IMR-90 (cell line): ENCODE measurements around the gene CD55. TPM values are rescaled to one million over a fixed set of nuclear protein-coding genes. Genes with fewer than 3 reads are reported as not detected.

Experiments
- ATAC-seq: fragments of 200-7000 bp; cut with Tn5 transposase; 2 replicates; pipeline ENCODE4 v1.9.1; 2020; ENCODE audit warnings: low read depth, mild to moderate bottlenecking, moderate library complexity
- BruUV-seq: library from RNA; stranded (reverse); fragments of 400-500 nt; replicated peaks from 2 replicates; lab custom pipeline; 2021; lab: Mats Ljungman, UMichigan
- CTCF ChIA-PET: fragments of 300-600 bp; formaldehyde crosslinking; extraction: SDS; loops from one replicate; lab custom pipeline; 2021; ENCODE audit warnings: antibody characterized with exemption; lab: Yijun Ruan, JAX
- POLR2A ChIA-PET: fragments of 300-600 bp; sonication (Branson Sonifier 250); formaldehyde crosslinking; loops from one replicate; lab custom pipeline; 2022; ENCODE audit warnings: antibody characterized with exemption; ENCODE audit not compliant: unreplicated experiment; lab: Charles Lee
- DNase-seq: peaks from one replicate; pipeline ENCODE4 v3.0.0; 2013
- H2AFZ ChIP-seq: replicated peaks from 2 replicates; pipeline ENCODE3; 2013; ENCODE audit warnings: low read length, mild to moderate bottlenecking; ENCODE audit not compliant: poor library complexity
- H2AK5ac ChIP-seq: 2 replicates; pipeline ENCODE4 v1.6.1; 2013; ENCODE audit warnings: low read depth, low read length, inconsistent platforms
- H2AK9ac ChIP-seq: replicated peaks from 2 replicates; pipeline ENCODE3; 2013; ENCODE audit warnings: mild to moderate bottlenecking, low read depth, low read length, moderate library complexity; ENCODE audit not compliant: poor library complexity
- H2BK120ac ChIP-seq: 2 replicates; pipeline ENCODE4 v1.6.1; 2013; ENCODE audit warnings: low read depth, low read length, inconsistent platforms
- H2BK15ac ChIP-seq: 3 replicates; pipeline ENCODE4 v1.6.1; 2013; ENCODE audit warnings: low read depth, low read length, inconsistent platforms
- H2BK20ac ChIP-seq: 2 replicates; pipeline ENCODE4 v1.6.1; 2013; ENCODE audit warnings: low read depth, mild to moderate bottlenecking, inconsistent platforms, low read length, moderate library complexity
- H2BK5ac ChIP-seq: 2 replicates; pipeline ENCODE4 v1.6.1; 2013; ENCODE audit warnings: mild to moderate bottlenecking, low read depth, low read length, inconsistent platforms; ENCODE audit not compliant: poor library complexity, severe bottlenecking
- H3K14ac ChIP-seq: replicated peaks from 2 replicates; pipeline ENCODE4 v1.6.1; 2013; ENCODE audit warnings: low read depth, low read length, inconsistent platforms
- H3K18ac ChIP-seq: 2 replicates; pipeline ENCODE4 v1.6.1; 2013; ENCODE audit warnings: low read depth, low read length, control low read depth
- H3K23ac ChIP-seq: 2 replicates; pipeline ENCODE4 v1.6.1; 2013; ENCODE audit warnings: low read depth, low read length, inconsistent platforms
- H3K27ac ChIP-seq: 2 replicates; pipeline ENCODE4 v1.5.1; 2013; ENCODE audit warnings: mild to moderate bottlenecking, control low read depth, low read length; ENCODE audit not compliant: insufficient read depth
- H3K27me3 ChIP-seq: 2 replicates; pipeline ENCODE4 v1.6.1; 2013; ENCODE audit warnings: low read length; ENCODE audit not compliant: control insufficient read depth, insufficient read depth
- H3K36me3 ChIP-seq: 2 replicates; pipeline ENCODE4 v1.6.1; 2013; ENCODE audit warnings: low read length, mixed read lengths; ENCODE audit not compliant: control insufficient read depth, insufficient read depth
- H3K4ac ChIP-seq: 2 replicates; pipeline ENCODE4 v1.6.1; 2013; ENCODE audit warnings: low read depth, low read length, inconsistent platforms
- H3K4me1 ChIP-seq: 2 replicates; pipeline ENCODE4 v1.6.1; 2013; ENCODE audit warnings: low read length, mixed read lengths; ENCODE audit not compliant: control insufficient read depth, insufficient read depth
- H3K4me2 ChIP-seq: 2 replicates; pipeline ENCODE4 v1.6.1; 2013; ENCODE audit warnings: low read depth, mild to moderate bottlenecking, control low read depth, low read length, moderate library complexity
- H3K4me3 ChIP-seq: 2 replicates; pipeline ENCODE4 v1.5.1; 2013; ENCODE audit warnings: low read depth, mild to moderate bottlenecking, control low read depth, low read length, moderate library complexity; ENCODE audit not compliant: insufficient read depth
- H3K56ac ChIP-seq: 2 replicates; pipeline ENCODE4 v1.6.1; 2013; ENCODE audit warnings: low read length, inconsistent platforms; ENCODE audit not compliant: insufficient read depth; ENCODE audit errors: extremely low read depth
- H3K79me1 ChIP-seq, 2 experiments: 2 replicates each; pipeline ENCODE4 v1.6.1; 2013; ENCODE audit warnings: low read length in 2 of 2, inconsistent platforms in 1 of 2, low read depth in 1 of 2
- H3K9ac ChIP-seq: 2 replicates; pipeline ENCODE4 v1.6.1; 2013; ENCODE audit warnings: low read depth, low read length, control low read depth
- H3K9me1 ChIP-seq: 2 replicates; pipeline ENCODE4 v1.6.1; 2013; ENCODE audit warnings: low read length, inconsistent platforms; ENCODE audit not compliant: insufficient read depth
- H3K9me3 ChIP-seq: 2 replicates; pipeline ENCODE4 v1.6.1; 2013; ENCODE audit warnings: low read length; ENCODE audit not compliant: control insufficient read depth, insufficient read depth
- H4K20me1 ChIP-seq: 2 replicates; pipeline ENCODE4 v1.6.1; 2013; ENCODE audit warnings: low read length, inconsistent platforms; ENCODE audit not compliant: insufficient read depth
- H4K5ac ChIP-seq: 2 replicates; pipeline ENCODE4 v1.6.1; 2013; ENCODE audit warnings: mild to moderate bottlenecking, low read depth, low read length, control low read depth
- H4K8ac ChIP-seq, 2 experiments: 2 replicates each; pipeline ENCODE4 v1.6.1; 2013; ENCODE audit warnings: low read depth in 2 of 2, low read length in 2 of 2, control low read depth in 1 of 2, inconsistent platforms in 1 of 2
- H4K91ac ChIP-seq: 2 replicates; pipeline ENCODE4 v1.6.1; 2013; ENCODE audit warnings: low read depth, low read length, inconsistent platforms; ENCODE audit not compliant: insufficient read depth
- MAFK ChIP-seq: IDR thresholded peaks from 2 replicates; pipeline ENCODE4 v1.6.1; 2012; ENCODE audit warnings: low read depth, low read length, improper control_type of control experiment
- WGBS, 2 experiments: methylation state at CpG; one replicate each; pipeline versions ENCODE4 v1.1.5 to v1.1.7; 2013; ENCODE audit warnings: missing lambda C conversion rate in 2 of 2; ENCODE audit not compliant: insufficient read length in 1 of 2; ENCODE audit errors: extremely low coverage in 2 of 2; 5-methylcytosine and 5-hydroxymethylcytosine counted together
- dilution Hi-C: fragments of 300-500 bp; cut with HindIII; formaldehyde crosslinking; loops from one replicate; pipeline ENCODE4 v1.14.3; 2018; ENCODE audit warnings: low sequenced_read_pairs; ENCODE audit not compliant: unreplicated experiment
- in situ Hi-C: fragments of 300-500 bp; cut with MboI; formaldehyde crosslinking; loops from 3 replicates; pipeline ENCODE4 v1.14.3; 2019; ENCODE audit warnings: low sequenced_read_pairs, inconsistent platforms, mixed read lengths
- intact Hi-C: fragments of 100-400 bp; cut with micrococcal nuclease; formaldehyde crosslinking; loops from 2 replicates; pipeline ENCODE4 v1.10.0; 2022
- polyA plus RNA-seq, 3 experiments: library from polyadenylated mRNA; depleted of rRNA; stranded (reverse); fragments of >200 nt; gene quantifications; 2 replicates each; pipeline ENCODE4 v1.2.3, GENCODE V29; 2012; ENCODE audit warnings: low replicate concordance in 1 of 3
- total RNA-seq: library from RNA; depleted of rRNA; stranded (reverse); fragments of >200 nt; gene quantifications from 2 replicates; pipeline ENCODE4 v1.2.3, GENCODE V29; 2012
- TF ChIP-seq, protein P1 (sequence below): fragments of 150-350 bp; IDR thresholded peaks from 2 replicates; pipeline ENCODE4 v1.6.1; 2017; ENCODE audit warnings: mild to moderate bottlenecking, antibody characterized with exemption, low read length, low read depth

The CD55 gene
- total and polyA plus RNA-seq, 2 of the 4 experiments (the other 2 are of a cell fraction): 6.6 to 11.5 TPM

DNA sequence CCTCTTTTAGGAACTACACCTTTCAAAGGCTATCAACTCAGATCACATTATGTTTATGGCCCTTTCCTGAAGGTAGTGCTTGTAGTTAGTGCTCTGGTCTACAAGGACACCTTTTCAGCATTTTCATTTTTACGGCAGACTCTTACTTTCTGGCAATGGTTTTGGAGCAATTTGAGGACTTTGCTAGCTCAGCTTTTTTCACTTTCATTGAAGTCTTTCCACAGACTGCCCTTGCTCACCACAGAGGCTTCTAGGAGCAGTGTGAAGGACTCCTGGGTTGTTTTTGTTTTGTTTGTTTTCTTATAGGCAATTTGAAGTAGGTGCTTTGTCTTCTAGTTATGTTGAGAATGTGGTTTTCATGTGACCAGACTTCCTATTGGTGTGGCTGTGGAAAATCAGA is 43.1 kb downstream of the CD55 start:
- Histone ChIP-seq H3K18ac (peak overlapping the region; percentile 9; the same call in 1 of the 2 replicates), H3K79me1 (no peaks in the 10 kb centered on the region), H3K14ac (no peak overlapping the region), H4K8ac (no peak overlapping the region), H4K5ac (no peak overlapping the region; the same call in 1 of the 2 replicates), H2AK5ac (no peak overlapping the region), H4K91ac (no peak overlapping the region), H3K9ac (no peak overlapping the region), H3K9me1 (peaks cover 7% of the 10 kb centered on the region; the same call in 1 of the 2 replicates), H2BK120ac (no peak overlapping the region), H3K9me3 (no peaks in the 10 kb centered on the region), H3K23ac (no peak overlapping the region), H2BK15ac (no peak overlapping the region), H3K4me2 (no peak overlapping the region), H3K4me1 (peaks cover 4% of the 10 kb centered on the region), H2AK9ac (no peak overlapping the region), H3K56ac (no peak overlapping the region), H4K20me1 (no peaks in the 10 kb centered on the region), H3K4ac (no peak overlapping the region), H2BK20ac (no peak overlapping the region), H2BK5ac (no peak overlapping the region), H3K36me3 (no peaks in the 10 kb centered on the region), H3K27me3 (no peaks in the 10 kb centered on the region), H2AFZ (no peak overlapping the region), H3K4me3 (no peak overlapping the region), H3K27ac (no peak overlapping the region)
- ATAC-seq: no peak
- intact Hi-C loops: no loop called here
- no TSS peak for BruUV-seq
- WGBS, 2 experiments: no CpG with 5 or more reads among the region's 1 CpG
- TF ChIP-seq, protein P1, sequence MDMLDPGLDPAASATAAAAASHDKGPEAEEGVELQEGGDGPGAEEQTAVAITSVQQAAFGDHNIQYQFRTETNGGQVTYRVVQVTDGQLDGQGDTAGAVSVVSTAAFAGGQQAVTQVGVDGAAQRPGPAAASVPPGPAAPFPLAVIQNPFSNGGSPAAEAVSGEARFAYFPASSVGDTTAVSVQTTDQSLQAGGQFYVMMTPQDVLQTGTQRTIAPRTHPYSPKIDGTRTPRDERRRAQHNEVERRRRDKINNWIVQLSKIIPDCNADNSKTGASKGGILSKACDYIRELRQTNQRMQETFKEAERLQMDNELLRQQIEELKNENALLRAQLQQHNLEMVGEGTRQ: no peak
- TF ChIP-seq MAFK: peak; percentile 19; the same call in 1 of the 2 replicates
- POLR2A ChIA-PET: no interaction called here
- dilution Hi-C loops: no loop called here
- in situ Hi-C loops: no loop called here
- CTCF ChIA-PET: no interaction called here
- no peak for DNase-seq
